Activated gamma-delta T cell treated with Interleukin-2 at 50 U/mL for 16 hours (primary cell): ENCODE results near the gene SF3B4.
A peak's percentile ranks its signal among the peaks of the same experiment; 100 is the strongest.
"Not testable (repeated sequence)": the region's sequence is repeated elsewhere in the genome, so short reads cannot be mapped to it uniquely, and the experiment has no call there.

Experiments used
- DNase-seq: peaks from one replicate; pipeline ENCODE4 v3.0.0-alpha.2; 2020

Gene SF3B4

GRCh38 chr1:149927563-149928400 is at the start of gene SF3B4:
TSS of gene SF3B4 (minus strand) at chr1:149927803. CDS start at chr1:149927759, 44 bp downstream.
- DNase-seq: peak; percentile 96

DNA sequence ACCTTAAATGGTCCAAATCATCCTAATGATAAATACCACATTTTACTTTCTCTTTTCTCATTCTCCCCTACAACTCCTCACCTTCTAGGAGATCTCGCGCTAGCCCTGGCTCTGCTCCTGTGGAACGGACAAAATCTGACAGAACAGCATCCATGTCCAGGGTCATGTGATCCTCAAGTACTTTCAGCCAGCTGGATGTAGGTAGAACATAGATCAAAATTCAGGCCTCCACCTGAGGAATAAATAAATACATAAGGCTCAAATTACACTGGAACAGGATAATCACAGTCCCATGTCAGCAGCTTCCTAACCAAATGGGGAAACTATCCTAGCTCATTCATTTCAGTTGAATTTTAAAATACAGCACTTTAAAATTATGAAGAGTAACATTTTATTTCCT is 49.7 kb upstream of the SF3B4 start:
- DNase-seq: no peak

DNA sequence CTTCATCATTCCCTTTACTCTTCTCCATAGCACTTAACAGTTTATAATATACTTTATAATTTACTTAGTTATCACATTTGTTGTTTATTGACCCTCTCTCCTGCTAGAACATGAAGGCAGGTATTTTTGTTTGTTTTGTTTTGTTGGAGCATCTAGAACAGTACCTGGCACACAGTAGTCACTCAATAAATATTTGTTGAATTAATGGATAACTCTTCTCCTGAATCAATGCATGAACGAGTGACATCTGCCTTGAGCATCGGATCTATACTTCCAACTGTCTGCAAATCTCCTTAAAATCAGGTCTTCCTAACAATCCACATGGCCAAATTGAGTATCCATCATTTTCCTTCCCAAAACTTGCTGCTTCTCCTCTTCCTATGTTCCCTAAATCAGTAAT is 44.9 kb upstream of the SF3B4 start:
- DNase-seq: no peak

- DNase-seq: no peak
Observed at GRCh38 chr1:149967646-149968045, 40.0 kb upstream of the SF3B4 start.

GRCh38 chr1:149967041-149967440 is 39.4 kb upstream of the SF3B4 start:
- no peak for DNase-seq

DNA sequence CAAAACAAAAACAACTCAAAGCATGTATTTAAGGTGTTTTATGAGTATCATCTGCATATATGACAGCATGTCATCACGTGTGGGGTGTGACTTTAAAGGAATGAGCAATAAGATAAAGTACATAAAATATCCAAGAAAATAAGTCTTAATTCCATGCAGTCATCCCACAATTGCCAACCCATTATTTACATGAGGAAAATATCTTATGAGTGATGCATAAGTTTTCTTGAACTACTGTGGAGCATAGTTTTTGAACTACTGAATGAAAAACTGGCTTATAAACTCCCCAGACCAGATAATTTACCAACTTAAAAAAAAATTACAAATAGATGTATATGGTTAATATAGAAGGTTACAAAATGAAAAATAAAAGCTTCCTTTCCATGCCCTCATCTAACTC is 38.8 kb upstream of the SF3B4 start:
- no peak for DNase-seq

- no peak for DNase-seq
Observed at GRCh38 chr1:149965440-149965839, 37.8 kb upstream of the SF3B4 start.

- DNase-seq: no peak
Observed at GRCh38 chr1:149963358-149963757, 35.8 kb upstream of the SF3B4 start.

- DNase-seq: no peak
Observed at GRCh38 chr1:149962736-149963135, 35.1 kb upstream of the SF3B4 start.

DNA sequence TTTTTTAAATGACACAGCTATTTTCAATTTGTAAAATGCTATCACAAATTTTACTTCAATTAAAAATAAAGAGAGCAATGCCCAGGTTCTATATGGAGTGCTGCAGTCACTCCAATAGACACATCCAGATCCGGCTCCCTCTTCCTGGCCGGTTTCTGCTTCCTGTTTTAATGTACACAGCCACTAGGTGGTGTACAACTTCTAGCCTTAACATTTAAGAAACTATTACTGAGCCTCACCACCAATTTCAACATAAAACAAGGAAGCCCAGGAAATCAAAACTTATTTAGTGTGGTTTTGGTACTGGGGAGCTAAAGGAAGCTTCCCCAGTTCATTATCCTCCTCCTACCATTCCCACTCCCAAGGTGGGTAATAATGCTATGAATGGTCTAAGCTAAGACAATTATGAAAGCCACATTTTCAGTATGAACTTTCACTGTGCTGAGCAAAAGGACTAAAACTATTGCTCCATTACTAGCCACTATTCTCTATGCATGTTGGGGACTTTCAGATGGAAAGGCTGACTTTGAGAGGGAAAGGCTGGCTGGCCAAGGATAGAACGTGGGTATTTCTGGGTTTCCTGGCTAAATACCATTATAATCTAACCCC is 34.5 kb upstream of the SF3B4 start:
- DNase-seq: peak; percentile 24

DNA sequence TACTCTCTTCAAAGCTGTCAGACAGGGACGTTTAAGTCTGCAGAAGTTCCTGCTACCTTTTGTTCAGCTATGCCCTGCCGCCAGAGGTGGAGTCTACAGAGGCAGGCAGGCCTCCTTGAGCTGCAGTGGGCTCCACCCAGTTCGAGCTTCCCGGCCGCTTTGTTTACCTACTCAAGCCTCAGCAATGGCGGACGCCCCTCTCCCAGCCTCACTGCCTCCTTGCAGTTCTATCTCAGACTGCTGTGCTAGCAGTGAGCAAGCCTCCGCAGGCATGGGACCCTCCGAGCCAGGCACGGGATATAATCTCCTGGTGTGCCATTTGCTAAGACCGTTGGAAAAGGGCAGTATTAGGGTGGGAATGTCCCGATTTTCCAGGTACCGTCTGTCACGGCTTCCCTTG is 29.9 kb upstream of the SF3B4 start:
- not testable (repeated sequence) for DNase-seq

DNA sequence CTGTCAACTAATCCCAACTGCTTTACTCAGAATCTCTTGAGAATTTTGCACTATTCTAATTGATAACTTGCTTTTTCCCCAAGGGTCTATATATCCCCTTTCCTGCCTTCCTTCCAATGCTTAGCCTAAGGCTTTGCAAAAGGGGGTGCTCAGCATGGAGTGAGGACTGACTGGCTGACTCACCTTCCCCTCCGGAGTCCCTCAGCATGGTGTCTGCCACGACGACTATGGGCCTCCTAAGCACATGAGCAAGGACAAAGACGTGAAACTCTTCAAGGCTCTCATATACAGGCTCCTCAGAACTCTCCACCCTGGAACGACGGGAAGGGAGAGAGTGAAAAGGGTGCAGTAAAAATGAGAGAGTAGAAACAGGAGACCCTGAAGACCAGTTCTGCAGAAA is 22.3 kb upstream of the SF3B4 start:
- DNase-seq: no peak

GRCh38 chr1:149945206-149945605 is 17.6 kb upstream of the SF3B4 start:
- DNase-seq: no peak

GRCh38 chr1:149942885-149943284 is 15.3 kb upstream of the SF3B4 start:
- DNase-seq: no peak

DNA sequence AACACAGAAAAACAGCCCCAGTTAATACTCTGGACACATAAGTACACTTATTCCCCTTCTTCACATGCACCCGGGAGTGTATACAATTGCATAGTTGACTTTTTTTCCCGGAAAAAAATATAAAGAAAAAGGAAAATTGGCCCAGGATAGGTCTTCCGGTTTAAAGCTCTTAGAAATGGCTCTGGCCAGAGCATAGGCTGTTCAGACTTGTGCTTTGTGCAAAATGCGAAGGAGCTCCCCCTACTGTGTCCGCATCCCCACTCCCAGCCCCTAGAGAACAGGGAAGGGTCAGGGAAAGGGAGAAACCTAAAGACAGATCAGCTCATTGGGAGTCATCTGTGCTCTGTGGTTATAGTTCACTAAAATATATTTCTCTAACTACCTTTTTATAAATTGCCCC is 14.6 kb upstream of the SF3B4 start:
- no peak for DNase-seq

- no peak for DNase-seq
Observed at GRCh38 chr1:149940427-149940826, 12.8 kb upstream of the SF3B4 start.

GRCh38 chr1:149938668-149939003 is 11.0 kb upstream of the SF3B4 start:
- not testable (repeated sequence) for DNase-seq

GRCh38 chr1:149937759-149938158 is 10.2 kb upstream of the SF3B4 start:
- no peak for DNase-seq

DNA sequence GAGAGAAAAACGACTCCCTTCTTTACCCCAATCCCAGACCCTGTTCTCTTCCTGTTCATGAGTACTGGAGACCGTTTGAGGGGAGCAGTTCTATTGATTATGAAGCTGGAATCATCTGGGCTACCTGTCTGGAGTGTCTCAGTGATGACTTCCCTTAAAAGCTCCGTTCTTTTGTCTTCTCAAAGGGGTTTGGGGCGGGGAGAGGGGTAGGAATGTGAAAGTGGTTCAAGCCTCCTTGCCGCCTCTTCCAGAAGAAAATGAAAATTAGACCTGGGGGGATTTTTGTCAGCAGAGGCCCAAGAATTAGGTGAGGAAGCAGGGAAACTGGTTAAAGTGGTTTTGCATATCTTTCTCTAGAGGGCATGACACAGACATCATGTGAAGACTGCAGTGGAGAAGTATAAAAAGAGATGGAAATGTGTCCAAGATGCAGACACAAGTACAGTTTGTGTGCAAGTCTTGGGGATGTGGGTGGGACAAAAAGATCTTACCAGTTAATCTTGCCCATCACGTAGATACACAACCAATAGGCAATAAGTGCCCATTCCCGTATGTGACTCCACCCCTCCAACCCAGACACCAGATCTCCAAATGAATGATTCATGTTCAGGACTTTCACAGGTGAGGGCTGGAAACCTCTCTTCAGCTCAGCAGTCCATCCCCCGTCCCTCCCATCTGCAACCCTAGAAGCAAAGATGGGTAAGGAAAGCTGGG is 9.5 kb upstream of the SF3B4 start:
- no peak for DNase-seq

- no peak for DNase-seq
Observed at GRCh38 chr1:149936170-149936991, 8.8 kb upstream of the SF3B4 start, which contains the start of gene MTMR11. TSS of gene MTMR11 (minus strand) at chr1:149936879. CDS start at chr1:149936647, 232 bp downstream.

DNA sequence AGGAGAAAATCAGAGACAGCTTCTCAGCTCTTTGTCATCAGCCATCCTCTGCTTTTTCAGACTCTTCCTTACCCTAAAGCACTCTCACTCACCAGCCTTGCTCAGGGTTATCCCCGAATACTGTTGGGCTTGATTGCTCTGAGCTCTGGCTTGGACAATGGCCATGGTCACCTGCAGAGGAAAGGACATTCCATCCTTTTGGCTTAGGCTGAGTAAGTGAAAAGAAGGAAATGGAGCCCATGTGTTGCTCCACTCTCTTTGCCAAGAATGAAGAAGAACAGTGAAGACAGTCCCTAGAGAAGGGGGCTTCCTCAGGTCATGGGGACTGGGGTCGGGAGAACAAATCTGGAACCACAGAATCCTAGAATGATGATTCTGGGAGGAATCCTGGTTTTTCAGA is 6.8 kb upstream of the SF3B4 start:
- no peak for DNase-seq

DNA sequence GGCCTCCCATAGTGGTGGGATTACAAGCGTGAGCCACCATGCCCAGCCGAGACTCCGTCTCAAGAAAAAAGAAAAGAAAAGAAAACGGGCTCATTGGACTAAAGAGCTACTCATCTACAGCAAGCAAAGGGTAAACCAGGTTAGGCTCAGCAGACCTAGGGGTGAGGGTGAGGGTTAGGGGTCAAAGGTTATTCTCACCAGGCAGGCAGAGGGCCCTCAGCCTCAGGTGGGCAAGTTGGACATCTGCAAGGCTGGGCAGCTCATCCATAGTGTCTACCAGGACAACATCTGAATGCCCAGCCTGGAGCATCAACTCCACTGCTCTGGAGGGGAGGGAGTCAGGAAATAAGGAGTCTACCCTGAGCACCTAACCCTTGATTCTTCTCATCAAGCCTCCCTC is 5.6 kb upstream of the SF3B4 start:
- DNase-seq: no peak

- no peak for DNase-seq
Observed at GRCh38 chr1:149932474-149932873, 4.9 kb upstream of the SF3B4 start.
